K562 (cell line): Measurements from ENCODE around the gene WBP1. TPM values are rescaled to one million over a fixed set of nuclear protein-coding genes. Genes with fewer than 3 reads are reported as not detected.
A peak's percentile ranks its signal among the peaks of the same experiment; 100 is the strongest.

Experiments used
- ATF7 ChIP-seq: fragments of 450-650 bp; IDR thresholded peaks from 2 replicates; pipeline ENCODE4 v1.7.1; 2014; ENCODE audit warnings: mild to moderate bottlenecking, moderate library complexity
- COPS2 ChIP-seq: fragments of 450-650 bp; conservative IDR thresholded peaks from 2 replicates; pipeline ENCODE4 v1.6.1; 2016; ENCODE audit warnings: mild to moderate bottlenecking, moderate library complexity
- DDX20 ChIP-seq: fragments of 450-650 bp; IDR thresholded peaks from 2 replicates; pipeline ENCODE4 v1.6.1; 2016; ENCODE audit warnings: missing genetic modification characterization, low read depth, mild to moderate bottlenecking, missing compliant biosample characterization, moderate library complexity
- E2F1 ChIP-seq: sonication (generic); formaldehyde crosslinking; IDR thresholded peaks from 2 replicates; pipeline ENCODE4 v1.8.1; 2023; ENCODE audit warnings: mild to moderate bottlenecking, missing genetic modification reagents, moderate library complexity
- NFE2 ChIP-seq: IDR thresholded peaks from 2 replicates; pipeline ENCODE4 v1.6.1; 2014; ENCODE audit warnings: antibody characterized with exemption, low read depth
- NFIC ChIP-seq: fragments of 450-650 bp; IDR thresholded peaks from 2 replicates; pipeline ENCODE4 v1.6.1; 2017; ENCODE audit warnings: mild to moderate bottlenecking, inconsistent platforms
- NFIX ChIP-seq: fragments of 250-450 bp; sonication (Bioruptor Pico); IDR thresholded peaks from 2 replicates; pipeline ENCODE4 v1.4.0; 2020; ENCODE audit warnings: low read depth, mild to moderate bottlenecking, moderate library complexity
- RFX5 ChIP-seq: IDR thresholded peaks from 2 replicates; pipeline ENCODE4 v1.6.1; 2011; ENCODE audit warnings: low read depth, mild to moderate bottlenecking, improper control_type of control experiment, low read length
- STAT6 ChIP-seq: sonication (generic); formaldehyde crosslinking; IDR thresholded peaks from 2 replicates; pipeline ENCODE4 v1.8.1; 2023; ENCODE audit warnings: mild to moderate bottlenecking, missing genetic modification reagents
- TSHZ1 ChIP-seq: fragments of 250-450 bp; sonication (Bioruptor Pico); IDR thresholded peaks from 2 replicates; pipeline ENCODE4 v1.4.0; 2020; ENCODE audit warnings: mild to moderate bottlenecking, moderate library complexity
- U2AF1 ChIP-seq: fragments of 200-400 bp; formaldehyde crosslinking; optimal IDR thresholded peaks from 2 replicates; pipeline ENCODE3; 2017; ENCODE audit warnings: mild to moderate bottlenecking, low read depth, low read length, moderate library complexity
- VEZF1 ChIP-seq: fragments of 200-800 bp; sonication (Bioruptor generic); IDR thresholded peaks from 2 replicates; pipeline ENCODE4 v1.6.1; 2017; ENCODE audit warnings: missing genetic modification characterization, missing compliant biosample characterization
- ZBTB2 ChIP-seq: fragments of 450-650 bp; IDR thresholded peaks from 2 replicates; pipeline ENCODE4 v1.6.1; 2016; ENCODE audit warnings: antibody characterized with exemption
- ZNF124 ChIP-seq: sonication (generic); formaldehyde crosslinking; IDR thresholded peaks from 2 replicates; pipeline ENCODE4 v1.8.1; 2022; ENCODE audit warnings: missing genetic modification reagents
- ZNF253 ChIP-seq: fragments of 250-450 bp; sonication (Bioruptor Pico); conservative IDR thresholded peaks from 2 replicates; pipeline ENCODE4 v1.6.1; 2021; ENCODE audit warnings: mild to moderate bottlenecking
- ZNF511 ChIP-seq: sonication (generic); formaldehyde crosslinking; IDR thresholded peaks from 2 replicates; pipeline ENCODE4 v1.8.0; 2022; ENCODE audit warnings: mild to moderate bottlenecking, missing genetic modification reagents
- polyA plus RNA-seq, 8 experiments: library from polyadenylated mRNA; depleted of rRNA in 4 of 8; stranded (reverse) in 5 of 8; unstranded in 3 of 8; fragments of >200 nt; fragmentation: Nextera tagmentation in 2 of 8; fragmentation: Illumina TruSeq in 1 of 8; extraction: Ambion mirVana in 2 of 8; extraction: Trizol in 1 of 8; gene quantifications; 2 replicates each; pipeline versions ENCODE4 v1.2.1 to v1.2.3, GENCODE V29; 2011 to 2014; ENCODE audit warnings: inconsistent platforms in 1 of 8, missing spikeins in 1 of 8
- total RNA-seq, 7 experiments: library from RNA; depleted of rRNA in 6 of 7; stranded (reverse); fragments of >200 nt in 6 of 7; fragmentation: Illumina TruSeq in 2 of 7; extraction: Trizol in 2 of 7; gene quantifications; 2 replicates each; pipeline versions ENCODE4 v1.2.1 to v1.2.3, GENCODE V29; 2011 to 2021; ENCODE audit warnings: low replicate concordance in 1 of 7

Gene WBP1
- total and polyA plus RNA-seq, 9 of the 15 experiments (the other 6 are each of a cell fraction or from before 2014, with no cell fraction given) = 1.9 to 27.7 (median 14.2) TPM

- TF ChIP-seq TSHZ1 (CRISPR knock-in tag) (no peak), NFE2 (0 out of 2 replicates have a peak, but pooled peaks have one; percentile 2), VEZF1 (CRISPR knock-in tag) (peak; percentile 96), RFX5 (no peak), ZNF253 (CRISPR knock-in tag) (no peak), U2AF1 (no peak), DDX20 (no peak), NFIX (CRISPR knock-in tag) (no peak), STAT6 (CRISPR knock-in tag) (0 out of 2 replicates have a peak, but pooled peaks have one; percentile 55), ZBTB2 (peak; percentile 99), ZNF124 (CRISPR knock-in tag) (no peak), E2F1 (CRISPR knock-in tag) (0 out of 2 replicates have a peak, but pooled peaks have one; percentile 25), ZNF511 (peak; percentile 26), COPS2 (no peak), NFIC (peak; percentile 38; the same call in 1 of the 2 replicates), ATF7 (peak; percentile 82; the same call in 1 of the 2 replicates)
Observed at GRCh38 chr2:74507145-74507925, 49.1 kb downstream of the WBP1 start, which contains the start of gene PCGF1 (continued).
